ENCODE measurements around the gene CLTA. TPM values are rescaled to one million over a fixed set of nuclear protein-coding genes. Genes with fewer than 3 reads are reported as not detected.
A peak's percentile ranks its signal among the peaks of the same experiment; 100 is the strongest.

The CLTA gene
- total RNA-seq, 2 donors from 2014 or later = 86.7 to 145 TPM

DNA sequence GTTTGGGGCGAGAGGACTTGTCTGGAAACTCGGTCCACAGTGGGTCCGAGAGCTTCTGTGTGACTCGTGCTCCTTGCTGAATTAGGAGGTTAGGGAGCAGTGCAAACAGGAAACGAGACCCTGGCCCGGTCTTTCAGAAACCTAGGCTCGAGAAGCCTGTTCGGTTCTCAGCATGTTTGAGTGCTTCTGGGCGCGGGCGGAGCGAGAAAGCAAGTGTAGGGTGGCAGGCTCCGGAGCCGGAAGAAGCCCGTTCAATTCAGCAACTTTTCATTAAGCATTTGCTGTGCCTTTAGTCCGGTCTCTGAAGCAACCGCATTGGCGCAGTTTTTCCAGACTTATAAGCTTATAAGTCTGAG, 547 bp downstream of the CLTA start:
- intact Hi-C loops (cut with DNase I) = no loop called here
- ATAC-seq (peak; percentile 11), DNase-seq (peak in 3 of 4 donors; percentile 21 to 37 (median 36))

DNA sequence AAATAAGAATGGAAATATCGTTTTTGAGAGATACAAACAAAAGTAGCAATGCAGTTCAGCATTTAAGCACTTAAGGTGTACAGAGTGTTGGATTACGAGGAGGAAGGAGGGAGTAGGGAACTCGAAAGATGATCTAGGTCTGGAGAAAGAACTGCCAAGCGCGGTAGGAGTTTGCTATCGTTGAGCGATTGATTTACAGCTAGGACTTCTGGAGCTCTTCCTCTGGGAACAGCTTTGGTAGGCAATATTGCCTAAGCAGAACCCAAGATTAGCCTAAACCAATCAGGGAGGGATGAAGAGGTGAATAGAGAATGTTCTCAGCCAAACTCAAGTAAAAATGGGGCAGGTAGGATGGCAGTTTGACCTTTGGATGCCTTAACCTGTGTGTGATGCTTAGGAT, 965 bp downstream of the CLTA start:
- TF ChIP-seq POLR2A (IDR thresholded peaks at IDR 0.05) = no peak
- TF ChIP-seq, protein P1, sequence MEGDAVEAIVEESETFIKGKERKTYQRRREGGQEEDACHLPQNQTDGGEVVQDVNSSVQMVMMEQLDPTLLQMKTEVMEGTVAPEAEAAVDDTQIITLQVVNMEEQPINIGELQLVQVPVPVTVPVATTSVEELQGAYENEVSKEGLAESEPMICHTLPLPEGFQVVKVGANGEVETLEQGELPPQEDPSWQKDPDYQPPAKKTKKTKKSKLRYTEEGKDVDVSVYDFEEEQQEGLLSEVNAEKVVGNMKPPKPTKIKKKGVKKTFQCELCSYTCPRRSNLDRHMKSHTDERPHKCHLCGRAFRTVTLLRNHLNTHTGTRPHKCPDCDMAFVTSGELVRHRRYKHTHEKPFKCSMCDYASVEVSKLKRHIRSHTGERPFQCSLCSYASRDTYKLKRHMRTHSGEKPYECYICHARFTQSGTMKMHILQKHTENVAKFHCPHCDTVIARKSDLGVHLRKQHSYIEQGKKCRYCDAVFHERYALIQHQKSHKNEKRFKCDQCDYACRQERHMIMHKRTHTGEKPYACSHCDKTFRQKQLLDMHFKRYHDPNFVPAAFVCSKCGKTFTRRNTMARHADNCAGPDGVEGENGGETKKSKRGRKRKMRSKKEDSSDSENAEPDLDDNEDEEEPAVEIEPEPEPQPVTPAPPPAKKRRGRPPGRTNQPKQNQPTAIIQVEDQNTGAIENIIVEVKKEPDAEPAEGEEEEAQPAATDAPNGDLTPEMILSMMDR (IDR thresholded peaks at IDR 0.05) = no peak
- H3K27me3 ChIP-seq = no peaks in the 10 kb centered on the region
- no peak for ATAC-seq
- WGBS, 2 donors = 1% methylated on average over 7 of the region's 7 CpGs
- intact Hi-C loops (cut with DNase I) = no loop called here
- no peaks in the 10 kb centered on the region for H3K9me3 ChIP-seq
- no peaks in the 10 kb centered on the region for H3K36me3 ChIP-seq (replicated peaks in 1 of 2; ENCODE audit: insufficient read depth in 1 of 2, low read depth in 2 of 2)
- H3K4me1 ChIP-seq = peaks cover 38% of the 10 kb centered on the region
- no peak for DNase-seq
- peak overlapping the region; percentile 69 to 94 for H3K4me3 ChIP-seq
- peak overlapping the region in 3 of 4 donors; percentile 70 to 90 (median 90) for H3K27ac ChIP-seq

More for the DNA sequence above, 547 bp downstream of the CLTA start:
- no peaks in the 10 kb centered on the region for H3K36me3 ChIP-seq (replicated peaks in 1 of 2; ENCODE audit: insufficient read depth in 1 of 2, low read depth in 2 of 2)
- WGBS, 2 donors = 1% methylated on average over 15 to 18 of the region's 18 CpGs
- H3K27me3 ChIP-seq = no peaks in the 10 kb centered on the region
- H3K4me1 ChIP-seq = peaks cover 38% of the 10 kb centered on the region
- TF ChIP-seq, protein P1 (IDR thresholded peaks at IDR 0.05) = no peak
- peak overlapping the region; percentile 69 to 94 for H3K4me3 ChIP-seq
- peak overlapping the region; percentile 70 to 90 (median 84) for H3K27ac ChIP-seq
- no peaks in the 10 kb centered on the region for H3K9me3 ChIP-seq

DNA sequence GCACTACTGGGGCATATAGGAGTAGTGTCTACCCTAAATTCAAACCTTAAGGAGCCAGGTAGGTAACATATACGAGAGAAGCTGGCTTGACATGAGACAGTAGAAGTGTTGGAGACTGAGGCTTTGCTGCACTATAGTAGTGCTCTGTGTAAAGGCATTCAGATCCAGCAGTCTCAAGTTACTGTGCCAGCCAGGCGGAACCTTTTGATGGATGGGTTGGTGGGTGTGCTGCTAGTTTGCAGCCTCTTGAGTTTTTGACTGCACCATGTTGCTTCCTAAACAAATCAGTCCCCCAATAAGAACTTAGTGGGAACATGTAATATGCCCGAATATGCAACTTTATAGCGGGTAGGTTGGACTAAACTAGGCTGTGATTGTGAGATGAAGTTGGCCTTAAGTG, 1.5 kb downstream of the CLTA start:
- 62 to 70% methylated on average over 3 to 4 of the region's 4 CpGs for WGBS, 2 donors
- H3K9me3 ChIP-seq = no peaks in the 10 kb centered on the region
- TF ChIP-seq, protein P1 (IDR thresholded peaks at IDR 0.05) = no peak
- no peak for TF ChIP-seq POLR2A (IDR thresholded peaks at IDR 0.05)
- H3K4me1 ChIP-seq = peaks cover 38% of the 10 kb centered on the region
- no peaks in the 10 kb centered on the region for H3K27me3 ChIP-seq
- DNase-seq = no peak
- H3K36me3 ChIP-seq (replicated peaks in 1 of 2; ENCODE audit: insufficient read depth in 1 of 2, low read depth in 2 of 2) = no peaks in the 10 kb centered on the region
- peak overlapping the region; percentile 69 to 94 for H3K4me3 ChIP-seq
- intact Hi-C loops (cut with DNase I) = no loop called here
- H3K27ac ChIP-seq = no peak overlapping the region
- no peak for ATAC-seq

DNA sequence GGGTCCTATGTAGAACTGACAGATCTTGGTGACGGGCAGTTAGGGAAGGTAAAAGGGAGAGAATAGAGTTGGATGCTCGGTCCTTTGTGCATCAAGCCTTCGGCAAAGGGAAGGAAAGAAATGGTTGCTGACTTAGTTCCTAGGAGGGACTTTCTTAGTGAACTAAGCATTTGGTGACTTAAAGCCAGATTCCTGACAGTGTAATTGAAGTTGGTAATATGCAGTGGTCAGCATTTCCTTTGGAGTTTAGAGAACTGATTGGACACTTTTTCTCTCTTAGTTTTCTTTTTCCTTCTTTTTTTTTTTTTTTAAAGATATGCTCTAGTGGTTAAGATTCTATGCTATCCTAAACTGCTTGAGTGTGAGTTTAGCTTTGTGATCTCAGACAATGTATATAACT, 2.3 kb downstream of the CLTA start:
- H3K4me3 ChIP-seq = no peak overlapping the region
- 71 to 82% methylated on average over 3 of the region's 3 CpGs for WGBS, 2 donors
- TF ChIP-seq POLR2A (IDR thresholded peaks at IDR 0.05) = no peak
- TF ChIP-seq, protein P1 (IDR thresholded peaks at IDR 0.05) = no peak
- intact Hi-C loops (cut with DNase I) = no loop called here
- H3K27ac ChIP-seq = no peak overlapping the region
- no peaks in the 10 kb centered on the region for H3K27me3 ChIP-seq
- peaks cover 38% of the 10 kb centered on the region for H3K4me1 ChIP-seq
- no peak for DNase-seq
- ATAC-seq = no peak
- H3K36me3 ChIP-seq (replicated peaks in 1 of 2; ENCODE audit: insufficient read depth in 1 of 2, low read depth in 2 of 2) = no peaks in the 10 kb centered on the region
- no peaks in the 10 kb centered on the region for H3K9me3 ChIP-seq

DNA sequence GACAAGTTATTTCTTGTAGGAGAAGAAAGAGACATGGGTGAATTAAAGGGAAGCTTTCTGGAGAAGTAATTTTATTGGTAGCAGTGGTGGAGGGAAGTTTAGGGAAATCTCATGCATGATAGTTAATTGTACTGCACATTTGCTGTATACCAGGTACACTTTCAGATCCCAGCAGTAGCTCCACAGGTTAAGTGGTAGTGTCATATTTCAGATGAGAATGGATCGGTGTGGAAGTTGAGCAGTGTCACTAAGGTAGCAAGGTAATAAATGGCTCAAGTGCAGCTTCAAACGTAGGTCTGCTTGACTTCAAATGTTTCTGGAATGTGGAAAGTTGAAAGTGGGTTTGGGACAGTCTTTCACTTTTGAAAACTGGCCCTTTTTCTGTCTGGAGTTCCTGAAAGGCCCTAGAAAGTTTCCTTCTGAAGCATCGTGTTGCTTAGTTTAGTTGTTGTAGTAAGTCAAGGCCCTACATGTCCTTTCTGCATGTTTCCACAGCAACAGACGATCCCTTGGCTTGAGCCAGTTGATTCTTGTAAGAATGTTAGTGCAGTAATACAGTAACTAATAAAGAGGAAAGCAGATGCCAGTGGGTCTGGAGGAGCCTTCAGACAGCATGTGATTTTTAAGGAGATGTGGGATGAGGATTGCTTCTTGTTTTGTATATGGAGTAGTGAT, 3.7 kb downstream of the CLTA start:
- no peaks in the 10 kb centered on the region for H3K9me3 ChIP-seq
- no peak for DNase-seq
- intact Hi-C loops (cut with DNase I) = no loop called here
- H3K36me3 ChIP-seq (replicated peaks in 1 of 2; ENCODE audit: insufficient read depth in 1 of 2, low read depth in 2 of 2) = peaks cover 0 to 7% of the 10 kb centered on the region in 2 donors
- H3K4me3 ChIP-seq = no peak overlapping the region
- H3K4me1 ChIP-seq = peaks cover 38% of the 10 kb centered on the region
- WGBS, 2 donors = 34 to 41% methylated on average over 4 of the region's 4 CpGs
- peak overlapping the region in 1 of 4 donors; percentile 13 for H3K27ac ChIP-seq
- H3K27me3 ChIP-seq = no peaks in the 10 kb centered on the region
- ATAC-seq = no peak
- no peak for TF ChIP-seq POLR2A (IDR thresholded peaks at IDR 0.05)
- TF ChIP-seq, protein P1 (IDR thresholded peaks at IDR 0.05) = no peak
